KMS-11 (cell line): ENCODE data around the gene ARHGAP35.

Experiments used
- H2AFZ ChIP-seq: fragments of 200-600 bp; sonication (generic); 2 replicates; pipeline ENCODE4 v1.6.1; 2016; ENCODE audit warnings: antibody characterized with exemption, mixed run types, low read depth
- H3K27ac ChIP-seq: fragments of 200-600 bp; sonication (generic); 2 replicates; pipeline ENCODE4 v1.6.1; 2016; ENCODE audit warnings: mild to moderate bottlenecking, mixed run types
- H3K27me3 ChIP-seq: fragments of 200-600 bp; sonication (generic); 2 replicates; pipeline ENCODE4 v1.6.1; 2017; ENCODE audit warnings: mild to moderate bottlenecking, low read depth, mixed run types, moderate library complexity; ENCODE audit not compliant: insufficient read depth
- H3K36me3 ChIP-seq: fragments of 200-600 bp; sonication (generic); 2 replicates; pipeline ENCODE4 v1.6.1; 2017; ENCODE audit warnings: mild to moderate bottlenecking, mixed run types; ENCODE audit not compliant: insufficient read depth
- H3K4me1 ChIP-seq: fragments of 200-600 bp; sonication (generic); 2 replicates; pipeline ENCODE4 v1.6.1; 2016; ENCODE audit warnings: mild to moderate bottlenecking, low read depth, mixed run types; ENCODE audit not compliant: poor library complexity, severe bottlenecking
- H3K4me2 ChIP-seq: fragments of 200-600 bp; sonication (generic); 2 replicates; pipeline ENCODE4 v1.7.0; 2016; ENCODE audit warnings: mild to moderate bottlenecking, mixed run types
- H3K4me3 ChIP-seq: fragments of 200-600 bp; sonication (generic); IDR thresholded peaks from 2 replicates; pipeline ENCODE4 v1.6.1; 2017; ENCODE audit warnings: low read depth, low read length, mixed read lengths; ENCODE audit not compliant: insufficient read depth
- H3K79me2 ChIP-seq: fragments of 200-600 bp; sonication (generic); 2 replicates; pipeline ENCODE4 v1.6.1; 2016; ENCODE audit warnings: low read depth, mixed run types; ENCODE audit not compliant: insufficient read depth
- H3K9ac ChIP-seq: fragments of 200-600 bp; sonication (generic); 2 replicates; pipeline ENCODE4 v1.6.1; 2016; ENCODE audit warnings: mild to moderate bottlenecking, mixed run types
- H4K20me1 ChIP-seq: fragments of 200-600 bp; sonication (generic); 2 replicates; pipeline ENCODE4 v1.6.1; 2016; ENCODE audit warnings: mild to moderate bottlenecking, mixed run types; ENCODE audit not compliant: insufficient read depth
- TF ChIP-seq, protein P1 (sequence below): fragments of 200-600 bp; sonication (generic); conservative IDR thresholded peaks from 2 replicates; pipeline ENCODE4 v1.6.1; 2017; ENCODE audit warnings: low read depth, mild to moderate bottlenecking, antibody characterized with exemption, low read length, moderate library complexity, mixed read lengths

ARHGAP35 gene

DNA sequence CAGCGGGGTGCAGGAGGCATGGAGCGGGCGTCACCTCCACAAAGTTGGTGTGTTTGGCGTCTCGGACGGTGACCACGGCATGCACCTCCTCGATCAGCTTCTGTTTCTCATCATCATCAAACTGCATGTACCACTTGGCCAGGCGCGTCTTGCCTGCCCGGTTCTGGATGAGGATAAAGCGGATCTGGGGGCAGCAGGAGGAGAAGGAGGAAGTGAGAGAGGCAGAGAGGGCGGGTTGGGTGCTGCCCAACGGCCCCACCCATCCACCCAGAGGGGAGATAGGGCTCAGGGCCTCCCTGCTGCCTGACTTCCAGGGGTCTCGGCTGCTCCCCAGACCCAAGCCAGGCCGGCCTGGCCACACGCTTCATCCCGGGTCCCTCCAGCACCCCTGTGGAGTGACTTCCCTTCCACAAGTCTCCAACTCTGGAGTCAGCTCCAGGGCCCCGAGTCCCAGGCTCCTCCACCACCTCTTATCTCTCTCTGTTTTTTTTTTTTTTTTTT lies 14.8 kb upstream of the ARHGAP35 start:
- Histone ChIP-seq H2AFZ (no peak overlapping the region), H3K4me3 (no peak overlapping the region), H3K79me2 (peaks cover 21% of the 10 kb centered on the region; the same call in 1 of the 2 replicates), H3K36me3 (no peaks in the 10 kb centered on the region), H3K27ac (no peak overlapping the region), H3K4me1 (peaks cover 9% of the 10 kb centered on the region), H3K9ac (no peak overlapping the region), H3K27me3 (no peaks in the 10 kb centered on the region), H4K20me1 (no peaks in the 10 kb centered on the region), H3K4me2 (no peak overlapping the region)
- TF ChIP-seq, protein P1, sequence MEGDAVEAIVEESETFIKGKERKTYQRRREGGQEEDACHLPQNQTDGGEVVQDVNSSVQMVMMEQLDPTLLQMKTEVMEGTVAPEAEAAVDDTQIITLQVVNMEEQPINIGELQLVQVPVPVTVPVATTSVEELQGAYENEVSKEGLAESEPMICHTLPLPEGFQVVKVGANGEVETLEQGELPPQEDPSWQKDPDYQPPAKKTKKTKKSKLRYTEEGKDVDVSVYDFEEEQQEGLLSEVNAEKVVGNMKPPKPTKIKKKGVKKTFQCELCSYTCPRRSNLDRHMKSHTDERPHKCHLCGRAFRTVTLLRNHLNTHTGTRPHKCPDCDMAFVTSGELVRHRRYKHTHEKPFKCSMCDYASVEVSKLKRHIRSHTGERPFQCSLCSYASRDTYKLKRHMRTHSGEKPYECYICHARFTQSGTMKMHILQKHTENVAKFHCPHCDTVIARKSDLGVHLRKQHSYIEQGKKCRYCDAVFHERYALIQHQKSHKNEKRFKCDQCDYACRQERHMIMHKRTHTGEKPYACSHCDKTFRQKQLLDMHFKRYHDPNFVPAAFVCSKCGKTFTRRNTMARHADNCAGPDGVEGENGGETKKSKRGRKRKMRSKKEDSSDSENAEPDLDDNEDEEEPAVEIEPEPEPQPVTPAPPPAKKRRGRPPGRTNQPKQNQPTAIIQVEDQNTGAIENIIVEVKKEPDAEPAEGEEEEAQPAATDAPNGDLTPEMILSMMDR = no peak

DNA sequence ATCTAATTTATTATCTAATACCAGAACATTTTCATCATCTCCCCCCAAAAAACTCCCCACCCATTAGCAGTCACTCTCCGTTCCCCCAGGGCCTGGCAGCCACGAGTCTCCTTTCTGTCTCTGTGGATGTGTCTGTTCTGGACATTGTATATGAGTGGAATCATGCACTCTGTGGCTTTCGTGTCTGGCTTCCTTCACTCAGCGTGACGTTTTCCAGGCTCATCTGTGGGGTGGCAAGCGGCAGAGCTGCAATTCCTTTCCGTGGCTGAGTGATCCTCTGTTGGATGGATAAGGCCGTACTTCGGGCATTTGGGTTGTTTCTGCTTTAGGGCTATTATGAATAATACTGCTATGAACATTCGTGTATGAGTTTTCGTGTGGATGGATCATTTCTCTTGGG lies 13.3 kb upstream of the ARHGAP35 start:
- H3K4me3 ChIP-seq = no peak overlapping the region
- no peak overlapping the region for H2AFZ ChIP-seq
- peaks cover 21% of the 10 kb centered on the region; the same call in 1 of the 2 replicates for H3K79me2 ChIP-seq
- TF ChIP-seq, protein P1 = no peak
- H3K4me1 ChIP-seq = peaks cover 8% of the 10 kb centered on the region
- H4K20me1 ChIP-seq = no peaks in the 10 kb centered on the region
- H3K36me3 ChIP-seq = no peaks in the 10 kb centered on the region
- H3K27me3 ChIP-seq = no peaks in the 10 kb centered on the region
- no peak overlapping the region for H3K9ac ChIP-seq
- H3K4me2 ChIP-seq = no peak overlapping the region
- H3K27ac ChIP-seq = no peak overlapping the region

DNA sequence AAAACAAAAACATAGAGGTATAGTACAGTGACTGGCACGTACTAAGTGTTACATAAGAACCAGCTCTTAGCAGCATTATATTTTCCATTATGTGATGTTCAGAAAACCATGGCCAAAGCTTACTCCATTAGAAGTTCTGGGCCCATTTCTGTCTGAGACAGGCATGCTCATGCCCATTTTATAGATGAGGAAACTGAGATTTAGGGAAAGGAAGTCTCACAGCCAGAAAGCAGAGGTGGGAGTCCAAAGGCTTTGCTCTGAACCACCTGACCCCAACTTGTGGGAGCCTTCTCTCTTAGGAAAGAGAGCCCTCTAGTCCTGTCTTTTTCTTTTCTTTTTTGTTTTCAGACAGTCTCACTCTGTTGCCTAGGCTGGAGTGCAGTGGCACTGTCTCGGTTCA lies 12.4 kb upstream of the ARHGAP35 start:
- H3K36me3 ChIP-seq = no peaks in the 10 kb centered on the region
- no peak overlapping the region for H2AFZ ChIP-seq
- TF ChIP-seq, protein P1 = no peak
- peaks cover 8% of the 10 kb centered on the region for H3K4me1 ChIP-seq
- H3K79me2 ChIP-seq = peaks cover 21% of the 10 kb centered on the region; the same call in 1 of the 2 replicates
- no peak overlapping the region for H3K9ac ChIP-seq
- no peak overlapping the region for H3K4me2 ChIP-seq
- H3K27ac ChIP-seq = no peak overlapping the region
- H3K4me3 ChIP-seq = no peak overlapping the region
- H3K27me3 ChIP-seq = no peaks in the 10 kb centered on the region
- no peaks in the 10 kb centered on the region for H4K20me1 ChIP-seq

DNA sequence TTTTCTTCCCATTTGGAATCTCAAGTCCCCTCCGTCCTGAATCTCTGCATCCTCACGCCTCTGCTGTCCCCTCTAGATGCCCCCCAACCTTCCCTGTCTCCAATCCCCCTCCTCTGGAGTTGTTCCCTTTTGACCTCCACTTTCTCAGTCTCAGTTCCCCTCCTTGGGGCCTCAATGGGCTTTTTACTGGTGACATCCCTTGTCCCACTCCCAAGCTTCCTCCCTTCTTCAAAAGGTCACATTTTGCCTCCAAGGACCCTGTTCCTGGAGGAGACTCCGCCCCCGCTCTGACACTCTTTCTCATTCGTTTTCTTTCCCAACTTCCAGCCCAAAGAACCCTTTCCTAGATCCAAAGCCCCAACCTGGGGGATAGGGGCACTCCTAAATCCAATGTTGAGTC lies 11.2 kb upstream of the ARHGAP35 start:
- TF ChIP-seq, protein P1 = no peak
- no peak overlapping the region for H3K4me3 ChIP-seq
- no peaks in the 10 kb centered on the region for H3K36me3 ChIP-seq
- peak overlapping the region; percentile 80 for H3K4me2 ChIP-seq
- no peaks in the 10 kb centered on the region for H3K27me3 ChIP-seq
- H3K9ac ChIP-seq = peak overlapping the region; percentile 63; the same call in 1 of the 2 replicates
- peaks cover 13% of the 10 kb centered on the region for H3K4me1 ChIP-seq
- H3K79me2 ChIP-seq = peaks cover 21% of the 10 kb centered on the region; the same call in 1 of the 2 replicates
- no peak overlapping the region for H3K27ac ChIP-seq
- H2AFZ ChIP-seq = no peak overlapping the region
- no peaks in the 10 kb centered on the region for H4K20me1 ChIP-seq
